ENCODE measurements around the gene VAPA. TPM values are rescaled to one million over a fixed set of nuclear protein-coding genes. Genes with fewer than 3 reads are reported as not detected.

The VAPA gene
- total RNA-seq, 4 donors from 2014 or later: 276 to 386 (median 317) TPM

- H3K4me3 ChIP-seq: no peak overlapping the region
- peaks cover 0 to 18% of the 10 kb centered on the region in 2 donors for H3K36me3 ChIP-seq
- no peaks in the 10 kb centered on the region for H3K9me3 ChIP-seq
- no peak for TF ChIP-seq EP300 (IDR thresholded peaks at IDR 0.05)
- no peak overlapping the region for H3K27ac ChIP-seq
- peaks cover 18 to 86% (median 25%) of the 10 kb centered on the region in 3 donors for H3K4me1 ChIP-seq
- H3K27me3 ChIP-seq: no peaks in the 10 kb centered on the region
- ATAC-seq: no peak
- WGBS, 2 donors (ENCODE audit: low coverage in 1 of 2): 71 to 84% methylated on average over 3 of the region's 3 CpGs
These were observed 16.6 kb downstream of the VAPA start for GRCh38 chr18:9930299-9930884.

DNA sequence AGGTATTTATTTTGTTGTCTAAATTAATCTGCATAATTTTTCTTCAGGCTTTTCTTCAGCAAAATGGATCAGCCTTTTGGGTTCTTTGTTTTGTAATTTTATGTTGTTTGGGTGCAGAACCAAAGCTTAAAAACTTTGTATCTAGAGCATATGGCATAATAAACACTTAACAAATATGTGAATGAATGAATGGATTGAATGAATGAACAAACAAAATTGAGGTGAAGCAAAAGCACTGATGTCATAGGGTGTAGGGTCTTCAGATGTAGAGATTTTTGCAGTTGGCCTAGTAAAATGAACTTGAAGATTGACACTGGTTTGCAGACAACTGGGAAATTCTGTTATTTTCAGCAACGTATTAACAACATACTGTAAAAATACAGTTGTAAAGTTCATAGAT is 17.3 kb downstream of the VAPA start:
- no peaks in the 10 kb centered on the region for H3K27me3 ChIP-seq
- H3K27ac ChIP-seq: no peak overlapping the region
- peaks cover 12 to 78% (median 20%) of the 10 kb centered on the region in 3 donors for H3K4me1 ChIP-seq
- H3K9me3 ChIP-seq: no peaks in the 10 kb centered on the region
- TF ChIP-seq EP300 (IDR thresholded peaks at IDR 0.05) (no peak), POLR2A (IDR thresholded peaks at IDR 0.05) (no peak), POLR2AphosphoS5 (IDR thresholded peaks at IDR 0.05) (no peak)
- TF ChIP-seq, protein P1, sequence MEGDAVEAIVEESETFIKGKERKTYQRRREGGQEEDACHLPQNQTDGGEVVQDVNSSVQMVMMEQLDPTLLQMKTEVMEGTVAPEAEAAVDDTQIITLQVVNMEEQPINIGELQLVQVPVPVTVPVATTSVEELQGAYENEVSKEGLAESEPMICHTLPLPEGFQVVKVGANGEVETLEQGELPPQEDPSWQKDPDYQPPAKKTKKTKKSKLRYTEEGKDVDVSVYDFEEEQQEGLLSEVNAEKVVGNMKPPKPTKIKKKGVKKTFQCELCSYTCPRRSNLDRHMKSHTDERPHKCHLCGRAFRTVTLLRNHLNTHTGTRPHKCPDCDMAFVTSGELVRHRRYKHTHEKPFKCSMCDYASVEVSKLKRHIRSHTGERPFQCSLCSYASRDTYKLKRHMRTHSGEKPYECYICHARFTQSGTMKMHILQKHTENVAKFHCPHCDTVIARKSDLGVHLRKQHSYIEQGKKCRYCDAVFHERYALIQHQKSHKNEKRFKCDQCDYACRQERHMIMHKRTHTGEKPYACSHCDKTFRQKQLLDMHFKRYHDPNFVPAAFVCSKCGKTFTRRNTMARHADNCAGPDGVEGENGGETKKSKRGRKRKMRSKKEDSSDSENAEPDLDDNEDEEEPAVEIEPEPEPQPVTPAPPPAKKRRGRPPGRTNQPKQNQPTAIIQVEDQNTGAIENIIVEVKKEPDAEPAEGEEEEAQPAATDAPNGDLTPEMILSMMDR (IDR thresholded peaks at IDR 0.05): no peak
- 13 to 56% methylated on average over 1 of the region's 1 CpG for WGBS, 2 donors (ENCODE audit: low coverage in 1 of 2)
- no peak overlapping the region for H3K4me3 ChIP-seq
- peaks cover 0 to 20% of the 10 kb centered on the region in 2 donors for H3K36me3 ChIP-seq
- no peak for ATAC-seq

DNA sequence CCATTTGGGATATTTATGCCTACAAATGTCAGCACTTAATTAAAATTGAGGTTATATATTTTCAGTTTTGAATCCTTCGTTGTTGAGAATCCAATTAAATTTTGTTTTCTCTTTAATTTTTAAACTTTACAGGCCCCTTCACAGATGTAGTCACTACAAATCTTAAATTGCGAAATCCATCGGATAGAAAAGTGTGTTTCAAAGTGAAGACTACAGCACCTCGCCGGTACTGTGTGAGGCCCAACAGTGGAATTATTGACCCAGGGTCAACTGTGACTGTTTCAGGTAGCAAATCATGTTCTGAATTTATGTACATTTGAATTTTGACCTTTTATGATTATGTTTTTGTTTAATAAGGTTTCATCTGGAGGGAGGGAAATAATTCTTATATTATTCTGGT is 17.9 kb downstream of the VAPA start:
- no peaks in the 10 kb centered on the region for H3K9me3 ChIP-seq
- ATAC-seq: no peak
- WGBS, 2 donors (ENCODE audit: low coverage in 1 of 2): 74% methylated on average over 5 of the region's 5 CpGs
- TF ChIP-seq POLR2AphosphoS5 (IDR thresholded peaks at IDR 0.05): no peak
- TF ChIP-seq EP300 (IDR thresholded peaks at IDR 0.05): no peak
- TF ChIP-seq POLR2A (IDR thresholded peaks at IDR 0.05): no peak
- TF ChIP-seq, protein P1 (IDR thresholded peaks at IDR 0.05): no peak
- H3K27ac ChIP-seq: no peak overlapping the region
- H3K4me3 ChIP-seq: no peak overlapping the region
- no peaks in the 10 kb centered on the region for H3K27me3 ChIP-seq
- H3K4me1 ChIP-seq: peaks cover 7 to 73% (median 14%) of the 10 kb centered on the region in 3 donors
- H3K36me3 ChIP-seq: peaks cover 0 to 25% of the 10 kb centered on the region in 2 donors

GRCh38 chr18:9933865-9934264 is 20.0 kb downstream of the VAPA start:
- no peak overlapping the region for H3K4me3 ChIP-seq
- peaks cover 0 to 45% of the 10 kb centered on the region in 2 donors for H3K36me3 ChIP-seq
- 92 to 98% methylated on average over 3 of the region's 3 CpGs for WGBS, 2 donors (ENCODE audit: low coverage in 1 of 2)
- H3K27ac ChIP-seq: no peak overlapping the region
- no peaks in the 10 kb centered on the region for H3K9me3 ChIP-seq
- TF ChIP-seq POLR2A (IDR thresholded peaks at IDR 0.05): no peak
- TF ChIP-seq EP300 (IDR thresholded peaks at IDR 0.05): no peak
- TF ChIP-seq POLR2AphosphoS5 (IDR thresholded peaks at IDR 0.05): no peak
- TF ChIP-seq, protein P1 (IDR thresholded peaks at IDR 0.05): no peak
- no peak for ATAC-seq
- H3K27me3 ChIP-seq: no peaks in the 10 kb centered on the region
- H3K4me1 ChIP-seq: peaks cover 2 to 51% (median 7%) of the 10 kb centered on the region in 3 donors

GRCh38 chr18:9934274-9934673 is 20.5 kb downstream of the VAPA start:
- no peak overlapping the region for H3K27ac ChIP-seq
- H3K9me3 ChIP-seq: no peaks in the 10 kb centered on the region
- 83 to 87% methylated on average over 3 of the region's 3 CpGs for WGBS, 2 donors (ENCODE audit: low coverage in 1 of 2)
- ATAC-seq: no peak
- H3K27me3 ChIP-seq: no peaks in the 10 kb centered on the region
- H3K4me1 ChIP-seq: peaks cover 2 to 47% (median 3%) of the 10 kb centered on the region in 3 donors
- TF ChIP-seq POLR2A (IDR thresholded peaks at IDR 0.05) (no peak), EP300 (IDR thresholded peaks at IDR 0.05) (no peak), POLR2AphosphoS5 (IDR thresholded peaks at IDR 0.05) (no peak)
- TF ChIP-seq, protein P1 (IDR thresholded peaks at IDR 0.05): no peak
- peaks cover 0 to 49% of the 10 kb centered on the region in 2 donors for H3K36me3 ChIP-seq
- no peak overlapping the region for H3K4me3 ChIP-seq

Data from gastroesophageal sphincter (tissue), 4 donors.